ENCODE results near the gene PCDHGA1.

DNA sequence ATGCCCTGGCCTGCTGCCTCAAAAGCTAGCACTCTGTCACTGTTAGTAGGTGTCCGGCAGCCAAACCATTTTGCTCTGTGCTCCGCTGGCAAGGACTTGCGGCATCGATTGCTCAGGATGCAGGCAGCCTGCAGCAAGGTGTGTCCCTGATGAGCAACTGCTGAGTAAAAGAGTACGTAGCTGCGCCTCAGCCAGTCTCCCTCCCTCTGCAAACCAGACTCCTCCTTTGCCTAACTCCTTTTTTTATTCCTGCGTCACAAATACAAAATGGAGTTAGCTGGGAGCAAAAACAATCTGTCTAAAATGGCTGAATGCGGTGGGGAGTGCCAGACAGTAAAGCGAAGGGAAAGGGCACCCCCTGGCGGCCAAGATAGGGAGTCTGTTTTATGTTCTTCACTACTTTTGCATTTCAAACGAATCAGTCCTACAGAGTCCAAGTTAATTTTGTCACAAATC is 227.4 kb downstream of the PCDHGA1 start:
- TF ChIP-seq, protein P1, sequence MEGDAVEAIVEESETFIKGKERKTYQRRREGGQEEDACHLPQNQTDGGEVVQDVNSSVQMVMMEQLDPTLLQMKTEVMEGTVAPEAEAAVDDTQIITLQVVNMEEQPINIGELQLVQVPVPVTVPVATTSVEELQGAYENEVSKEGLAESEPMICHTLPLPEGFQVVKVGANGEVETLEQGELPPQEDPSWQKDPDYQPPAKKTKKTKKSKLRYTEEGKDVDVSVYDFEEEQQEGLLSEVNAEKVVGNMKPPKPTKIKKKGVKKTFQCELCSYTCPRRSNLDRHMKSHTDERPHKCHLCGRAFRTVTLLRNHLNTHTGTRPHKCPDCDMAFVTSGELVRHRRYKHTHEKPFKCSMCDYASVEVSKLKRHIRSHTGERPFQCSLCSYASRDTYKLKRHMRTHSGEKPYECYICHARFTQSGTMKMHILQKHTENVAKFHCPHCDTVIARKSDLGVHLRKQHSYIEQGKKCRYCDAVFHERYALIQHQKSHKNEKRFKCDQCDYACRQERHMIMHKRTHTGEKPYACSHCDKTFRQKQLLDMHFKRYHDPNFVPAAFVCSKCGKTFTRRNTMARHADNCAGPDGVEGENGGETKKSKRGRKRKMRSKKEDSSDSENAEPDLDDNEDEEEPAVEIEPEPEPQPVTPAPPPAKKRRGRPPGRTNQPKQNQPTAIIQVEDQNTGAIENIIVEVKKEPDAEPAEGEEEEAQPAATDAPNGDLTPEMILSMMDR (IDR thresholded peaks at IDR 0.05) = peak; percentile 67 to 80 (median 71)
- no peak for TF ChIP-seq POLR2A (IDR thresholded peaks at IDR 0.05)
